ENCODE measurements around the gene KHNYN. TPM values are rescaled to one million over a fixed set of nuclear protein-coding genes. Genes with fewer than 3 reads are reported as not detected.
"Not testable (repeated sequence)": the region's sequence is repeated elsewhere in the genome, so short reads cannot be mapped to it uniquely, and the experiment has no call there.

KHNYN gene
- total RNA-seq, 1 experiment from 2014 or later = 63.0 TPM

DNA sequence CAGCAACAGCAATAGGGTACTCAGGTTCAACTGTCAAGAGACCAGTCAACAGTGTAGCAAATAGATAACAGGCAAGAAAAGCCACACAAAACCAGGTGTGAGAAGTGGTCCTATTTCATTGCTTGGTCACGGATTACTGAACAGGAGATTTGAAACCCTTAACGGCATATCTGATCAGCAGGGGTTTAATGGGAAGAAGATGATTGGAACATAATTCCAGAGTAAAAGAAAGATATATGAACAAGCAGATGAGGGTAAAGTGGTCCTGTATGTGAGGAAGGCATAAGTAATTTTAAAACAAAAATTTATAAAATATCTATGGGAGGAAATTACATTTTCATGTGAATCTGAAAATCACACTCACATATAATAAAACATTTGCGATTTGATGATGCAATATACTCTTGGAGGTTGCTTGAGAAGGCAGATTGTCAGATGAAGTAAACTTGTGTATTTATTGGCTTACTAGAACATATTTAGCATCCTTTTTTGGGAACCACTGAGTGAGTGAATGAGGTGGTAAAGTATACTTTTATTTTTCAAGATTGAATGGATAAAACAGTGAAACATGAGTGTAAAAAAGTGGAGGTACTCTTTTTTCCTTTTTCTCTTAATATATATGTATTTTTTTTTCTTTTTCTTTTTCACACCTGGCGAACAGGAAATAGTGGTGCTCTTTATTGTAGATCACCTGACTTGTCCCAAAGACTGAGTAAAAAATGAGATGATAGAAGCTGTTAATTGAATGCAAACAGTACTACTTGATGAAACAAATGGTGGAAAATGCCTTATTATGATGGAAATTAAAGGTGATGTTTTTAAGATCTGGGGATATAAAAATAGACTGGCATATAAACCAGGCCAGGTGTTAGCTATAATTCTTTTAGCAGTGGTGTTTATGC is 34.4 kb downstream of the KHNYN start:
- intact Hi-C loops (cut with micrococcal nuclease) = no loop called here
- ChIA-PET POLR2A (no interaction called here), CTCF (no interaction called here)
- Mint-ChIP-seq H3K9me3 (ENCODE audit: unreplicated experiment) (no peaks in the 10 kb centered on the region), H3K27me3 (ENCODE audit: insufficient read depth, unreplicated experiment) (no peaks in the 10 kb centered on the region), H3K27ac (ENCODE audit: low read depth, unreplicated experiment) (no peak overlapping the region), H3K4me3 (ENCODE audit: unreplicated experiment) (no peak overlapping the region), H3K4me1 (ENCODE audit: insufficient read depth, unreplicated experiment) (no peaks in the 10 kb centered on the region), H3K36me3 (ENCODE audit: insufficient read depth, unreplicated experiment) (no peaks in the 10 kb centered on the region)
- TF ChIP-seq, protein P1, sequence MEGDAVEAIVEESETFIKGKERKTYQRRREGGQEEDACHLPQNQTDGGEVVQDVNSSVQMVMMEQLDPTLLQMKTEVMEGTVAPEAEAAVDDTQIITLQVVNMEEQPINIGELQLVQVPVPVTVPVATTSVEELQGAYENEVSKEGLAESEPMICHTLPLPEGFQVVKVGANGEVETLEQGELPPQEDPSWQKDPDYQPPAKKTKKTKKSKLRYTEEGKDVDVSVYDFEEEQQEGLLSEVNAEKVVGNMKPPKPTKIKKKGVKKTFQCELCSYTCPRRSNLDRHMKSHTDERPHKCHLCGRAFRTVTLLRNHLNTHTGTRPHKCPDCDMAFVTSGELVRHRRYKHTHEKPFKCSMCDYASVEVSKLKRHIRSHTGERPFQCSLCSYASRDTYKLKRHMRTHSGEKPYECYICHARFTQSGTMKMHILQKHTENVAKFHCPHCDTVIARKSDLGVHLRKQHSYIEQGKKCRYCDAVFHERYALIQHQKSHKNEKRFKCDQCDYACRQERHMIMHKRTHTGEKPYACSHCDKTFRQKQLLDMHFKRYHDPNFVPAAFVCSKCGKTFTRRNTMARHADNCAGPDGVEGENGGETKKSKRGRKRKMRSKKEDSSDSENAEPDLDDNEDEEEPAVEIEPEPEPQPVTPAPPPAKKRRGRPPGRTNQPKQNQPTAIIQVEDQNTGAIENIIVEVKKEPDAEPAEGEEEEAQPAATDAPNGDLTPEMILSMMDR (IDR thresholded peaks at IDR 0.05; ENCODE audit: unreplicated experiment) = no peak
- BruUV-seq (replicated peaks) = no TSS peak
- DNase-seq (ENCODE audit: unreplicated experiment) = no peak

GRCh38 chr14:24465368-24465767 is 35.6 kb downstream of the KHNYN start:
- Mint-ChIP-seq H3K4me3 (ENCODE audit: unreplicated experiment) (no peak overlapping the region), H3K36me3 (ENCODE audit: insufficient read depth, unreplicated experiment) (no peaks in the 10 kb centered on the region), H3K9me3 (ENCODE audit: unreplicated experiment) (no peaks in the 10 kb centered on the region), H3K27me3 (ENCODE audit: insufficient read depth, unreplicated experiment) (no peaks in the 10 kb centered on the region), H3K27ac (ENCODE audit: low read depth, unreplicated experiment) (no peak overlapping the region), H3K4me1 (ENCODE audit: insufficient read depth, unreplicated experiment) (no peaks in the 10 kb centered on the region)
- TF ChIP-seq, protein P1 (IDR thresholded peaks at IDR 0.05; ENCODE audit: unreplicated experiment) = no peak
- POLR2A ChIA-PET = no interaction called here
- CTCF ChIA-PET = no interaction called here
- no TSS peak for BruUV-seq (replicated peaks)
- intact Hi-C loops (cut with micrococcal nuclease) = no loop called here
- DNase-seq (ENCODE audit: unreplicated experiment) = no peak

DNA sequence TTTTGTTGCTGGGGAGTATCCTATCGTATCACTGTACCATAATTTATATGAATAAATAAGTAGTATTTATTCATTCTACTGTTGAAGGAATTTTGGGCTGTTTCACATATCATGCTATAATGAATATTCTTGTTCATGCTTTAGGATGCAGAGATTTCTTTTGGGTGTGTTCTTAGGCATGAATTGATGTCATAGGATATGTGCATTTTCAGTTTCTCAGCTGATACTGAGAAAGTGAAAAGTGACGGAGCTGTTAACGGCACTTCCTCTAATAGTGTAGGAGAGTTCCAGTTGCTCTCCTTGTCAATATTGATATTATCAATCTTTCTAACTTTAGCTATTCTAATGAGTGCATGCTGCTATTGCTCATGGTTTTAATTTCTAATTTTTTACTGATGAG is 36.1 kb downstream of the KHNYN start:
- ChIA-PET POLR2A (no interaction called here), CTCF (interaction anchor here (0.6 kb wide), 1 partner anchor 1437 kb away, joined by 6 read pairs; no protein-coding TSS in a partner anchor)
- Mint-ChIP-seq H3K4me1 (ENCODE audit: insufficient read depth, unreplicated experiment) (no peaks in the 10 kb centered on the region), H3K9me3 (ENCODE audit: unreplicated experiment) (no peaks in the 10 kb centered on the region), H3K27me3 (ENCODE audit: insufficient read depth, unreplicated experiment) (no peaks in the 10 kb centered on the region), H3K27ac (ENCODE audit: low read depth, unreplicated experiment) (no peak overlapping the region), H3K36me3 (ENCODE audit: insufficient read depth, unreplicated experiment) (no peaks in the 10 kb centered on the region), H3K4me3 (ENCODE audit: unreplicated experiment) (no peak overlapping the region)
- no peak for DNase-seq (ENCODE audit: unreplicated experiment)
- BruUV-seq (replicated peaks) = no TSS peak
- TF ChIP-seq, protein P1 (IDR thresholded peaks at IDR 0.05; ENCODE audit: unreplicated experiment) = no peak
- intact Hi-C loops (cut with micrococcal nuclease) = no loop called here

- H3K36me3 Mint-ChIP-seq (ENCODE audit: insufficient read depth, unreplicated experiment); CTCF ChIA-PET; POLR2A ChIA-PET; H3K4me3 Mint-ChIP-seq (ENCODE audit: unreplicated experiment); H3K27me3 Mint-ChIP-seq (ENCODE audit: insufficient read depth, unreplicated experiment); H3K4me1 Mint-ChIP-seq (ENCODE audit: insufficient read depth, unreplicated experiment); DNase-seq (ENCODE audit: unreplicated experiment); BruUV-seq (replicated peaks); H3K9me3 Mint-ChIP-seq (ENCODE audit: unreplicated experiment); H3K27ac Mint-ChIP-seq (ENCODE audit: low read depth, unreplicated experiment); intact Hi-C loops (cut with micrococcal nuclease): not testable (repeated sequence)
Measured at GRCh38 chr14:24470450-24470849, 40.7 kb downstream of the KHNYN start.

Data from MCF 10A (cell line).